Measurements from ENCODE around the gene FAM170B.
A peak's percentile ranks its signal among the peaks of the same experiment; 100 is the strongest.

Gene FAM170B

DNA sequence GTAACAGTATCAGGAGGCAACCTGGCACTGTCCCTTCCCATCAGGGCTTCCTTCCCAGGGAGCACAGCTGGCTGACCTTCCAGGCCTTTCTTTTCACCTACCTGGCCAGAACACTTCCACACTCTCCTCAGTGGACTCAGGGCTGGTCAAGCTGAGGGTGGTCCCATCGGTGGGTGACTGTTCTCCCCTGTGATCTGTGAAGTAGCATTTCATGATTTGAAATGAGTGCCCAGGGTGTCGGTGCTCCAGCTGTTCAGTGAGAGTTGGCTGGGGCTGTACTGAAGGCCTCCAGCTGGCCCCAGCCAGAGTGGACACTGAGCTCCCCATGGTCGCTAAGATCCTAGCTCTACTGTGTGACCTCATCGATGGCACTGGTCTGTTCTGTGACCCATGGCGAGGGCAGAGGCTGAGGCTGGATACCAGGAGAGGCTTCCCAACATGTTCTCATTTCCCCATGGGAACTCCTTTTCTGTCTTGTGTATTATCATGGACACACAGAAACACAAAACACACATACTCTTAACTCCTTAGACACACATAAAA is at the start of gene FAM170B:
FAM170B (minus strand) TSS at position 316 of the 543 bp plus-strand sequence; CDS start at position 213, 103 bp downstream.
- DNase-seq, result no peak

DNA sequence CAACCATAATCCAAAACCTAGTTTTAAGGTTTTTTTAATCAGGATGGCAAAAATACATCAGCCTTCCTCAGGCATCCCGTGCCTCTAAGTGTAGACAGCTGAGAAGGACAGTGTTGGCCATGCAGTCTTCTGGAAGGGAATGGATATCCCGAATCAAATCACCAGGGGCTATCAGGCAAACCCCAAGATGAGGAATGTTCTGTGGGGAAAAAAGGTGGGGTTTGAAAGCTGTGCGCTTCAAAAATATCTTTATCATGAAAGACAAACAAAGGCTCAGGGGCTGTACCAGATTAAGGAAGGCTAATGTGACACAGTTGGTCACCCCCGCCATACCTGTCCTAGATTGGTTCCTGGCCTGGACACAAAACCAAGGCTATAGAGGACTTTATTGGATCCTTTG is 49.0 kb upstream of the FAM170B start:
- DNase-seq, result no peak

DNA sequence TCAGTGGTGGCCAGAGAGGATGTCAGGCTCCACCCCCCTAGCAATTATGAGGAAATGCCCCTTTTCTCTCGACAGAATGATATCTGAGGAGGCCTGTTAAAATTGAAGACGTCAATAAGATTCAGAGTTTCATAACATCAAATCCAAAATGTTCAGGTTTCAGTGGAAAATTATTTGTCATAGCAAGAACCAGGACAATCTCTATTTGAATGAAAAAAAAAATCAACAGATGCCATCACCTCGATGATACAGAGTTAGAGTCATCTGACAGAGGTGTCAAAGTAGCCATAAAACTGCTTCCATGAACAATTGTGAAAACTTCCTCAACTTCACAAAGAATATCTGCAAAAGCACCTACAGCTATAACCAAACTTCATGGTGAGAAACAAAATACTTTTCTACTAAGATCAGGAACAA is 46.6 kb upstream of the FAM170B start:
- no peak for DNase-seq

DNA sequence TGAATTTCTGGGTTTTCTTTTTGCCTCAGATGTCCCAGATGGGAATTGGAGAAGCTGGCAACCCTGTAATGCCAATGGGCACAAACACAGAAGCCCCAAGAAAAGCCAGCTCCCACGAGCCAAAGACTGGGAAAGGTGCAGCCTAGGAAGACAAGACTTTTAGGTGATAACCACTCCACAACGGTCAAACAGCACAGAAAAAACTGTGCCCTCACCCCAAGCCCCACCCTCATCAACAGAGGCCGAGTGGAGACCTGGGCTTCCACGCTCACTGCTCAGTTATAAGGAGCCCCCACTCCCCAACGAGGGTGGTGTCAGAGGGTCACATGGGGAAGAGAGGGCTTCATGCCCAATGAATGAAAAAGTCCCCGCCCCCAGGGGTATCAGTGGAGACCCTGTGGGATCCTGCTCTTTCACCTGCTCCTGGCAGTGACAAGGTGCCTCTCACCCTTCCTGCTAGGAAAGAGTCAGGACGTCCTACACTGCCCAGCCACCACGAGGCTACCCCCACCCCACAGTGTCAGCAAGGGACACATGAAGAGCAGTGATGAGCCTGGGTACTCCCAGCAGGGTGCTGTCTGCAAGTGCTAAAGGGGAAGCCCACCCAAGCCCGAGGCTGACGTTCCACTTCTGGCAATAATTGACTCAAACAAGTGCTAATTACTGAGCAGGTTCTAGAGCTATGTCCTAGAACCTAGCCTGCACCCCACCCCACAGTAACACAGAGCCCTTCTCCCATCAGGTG is 46.0 kb upstream of the FAM170B start:
- DNase-seq, result peak in 1 of 2 experiments; percentile 47

DNA sequence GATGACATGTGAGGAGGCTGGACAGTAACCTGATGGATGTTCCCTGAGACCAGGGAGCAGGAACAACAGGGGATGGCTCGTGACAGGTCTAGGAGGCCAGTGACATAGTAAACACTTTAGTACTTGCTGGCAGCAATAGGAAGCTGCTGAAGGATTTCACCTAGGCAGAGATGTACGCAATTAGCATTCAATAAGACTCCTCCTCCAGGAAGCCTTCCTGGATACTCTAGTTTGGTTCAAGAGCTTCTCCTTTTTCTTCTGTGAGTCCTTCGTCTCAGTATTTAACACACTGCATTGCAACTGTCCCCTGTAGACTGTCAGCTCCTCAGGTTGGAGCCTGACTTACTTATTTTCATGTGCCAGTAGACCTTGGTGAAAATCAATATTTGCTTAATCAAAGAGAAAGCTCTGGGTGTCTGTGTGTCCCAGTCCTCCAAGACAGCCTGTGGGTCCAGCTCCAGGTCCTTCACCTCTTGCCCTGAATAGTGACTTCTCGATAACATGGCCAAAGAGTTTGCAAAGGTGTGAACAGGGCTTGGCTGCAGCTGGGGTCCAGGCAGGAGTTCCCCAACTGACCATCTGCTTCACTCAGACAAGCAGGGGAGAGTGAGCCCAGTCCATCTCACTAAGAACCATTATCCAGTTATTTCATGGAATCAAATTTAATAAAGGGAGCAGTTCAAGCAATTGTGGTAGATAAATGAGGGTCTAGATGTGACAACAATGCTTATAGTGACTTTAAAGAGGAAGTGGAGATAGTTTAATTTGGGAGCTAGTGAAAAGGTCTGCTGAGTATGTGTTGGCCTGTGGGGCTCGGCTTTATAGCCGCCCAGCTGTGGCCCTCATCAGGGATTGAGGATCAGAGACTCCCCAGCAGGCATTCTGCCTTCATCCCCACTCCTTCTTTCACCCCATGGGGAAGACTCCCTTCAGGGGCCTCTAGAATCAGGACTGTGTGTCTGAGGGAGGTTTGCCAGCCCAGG is 45.0 kb upstream of the FAM170B start:
- no peak for DNase-seq

DNA sequence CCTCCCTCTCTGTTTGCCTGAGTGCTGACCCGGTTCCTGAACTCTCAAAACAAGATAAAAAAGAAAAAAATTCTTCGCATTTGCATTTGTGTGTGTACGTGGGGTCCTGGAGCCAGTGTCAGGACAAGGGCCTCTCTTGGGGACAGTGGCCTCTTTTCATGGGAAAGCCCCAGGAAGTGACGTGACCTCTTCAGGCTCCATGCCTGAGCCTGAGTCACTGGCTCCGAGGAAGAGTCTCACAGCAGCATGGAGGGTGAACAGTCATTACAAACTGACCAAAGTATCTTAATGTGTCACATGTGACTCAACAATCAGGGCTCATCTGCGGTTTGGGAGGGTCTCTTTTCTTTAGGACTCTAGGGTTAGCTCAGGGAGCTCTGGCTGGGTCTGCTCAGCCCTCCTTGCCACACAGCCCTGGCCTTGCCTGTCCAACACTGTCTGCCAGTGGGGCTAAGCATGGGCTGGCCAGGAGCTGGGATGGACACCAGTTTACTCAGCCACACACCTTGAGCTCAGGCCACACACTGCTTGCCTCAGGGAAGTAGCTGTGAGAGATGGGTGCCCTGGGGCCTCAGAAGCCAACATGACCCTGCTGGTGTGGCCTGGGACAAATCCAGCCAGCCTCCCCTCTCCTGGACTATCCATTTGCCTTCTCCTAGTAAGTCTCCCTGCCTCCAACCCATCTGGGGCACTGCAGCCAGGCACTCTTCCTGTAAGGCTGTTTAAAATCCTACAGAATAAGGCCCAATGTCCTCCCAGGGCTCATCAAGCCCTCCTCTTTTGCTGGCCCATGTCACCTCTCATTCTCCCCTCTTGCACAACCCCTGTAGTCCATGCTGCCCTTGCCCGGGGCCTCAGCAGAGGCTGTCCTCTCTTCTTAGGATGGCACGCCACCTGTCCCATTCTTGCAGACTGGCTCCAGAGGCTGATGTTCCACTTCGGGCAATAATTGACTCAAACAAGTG is 43.9 kb upstream of the FAM170B start:
- peak; percentile 73 to 81 for DNase-seq

DNA sequence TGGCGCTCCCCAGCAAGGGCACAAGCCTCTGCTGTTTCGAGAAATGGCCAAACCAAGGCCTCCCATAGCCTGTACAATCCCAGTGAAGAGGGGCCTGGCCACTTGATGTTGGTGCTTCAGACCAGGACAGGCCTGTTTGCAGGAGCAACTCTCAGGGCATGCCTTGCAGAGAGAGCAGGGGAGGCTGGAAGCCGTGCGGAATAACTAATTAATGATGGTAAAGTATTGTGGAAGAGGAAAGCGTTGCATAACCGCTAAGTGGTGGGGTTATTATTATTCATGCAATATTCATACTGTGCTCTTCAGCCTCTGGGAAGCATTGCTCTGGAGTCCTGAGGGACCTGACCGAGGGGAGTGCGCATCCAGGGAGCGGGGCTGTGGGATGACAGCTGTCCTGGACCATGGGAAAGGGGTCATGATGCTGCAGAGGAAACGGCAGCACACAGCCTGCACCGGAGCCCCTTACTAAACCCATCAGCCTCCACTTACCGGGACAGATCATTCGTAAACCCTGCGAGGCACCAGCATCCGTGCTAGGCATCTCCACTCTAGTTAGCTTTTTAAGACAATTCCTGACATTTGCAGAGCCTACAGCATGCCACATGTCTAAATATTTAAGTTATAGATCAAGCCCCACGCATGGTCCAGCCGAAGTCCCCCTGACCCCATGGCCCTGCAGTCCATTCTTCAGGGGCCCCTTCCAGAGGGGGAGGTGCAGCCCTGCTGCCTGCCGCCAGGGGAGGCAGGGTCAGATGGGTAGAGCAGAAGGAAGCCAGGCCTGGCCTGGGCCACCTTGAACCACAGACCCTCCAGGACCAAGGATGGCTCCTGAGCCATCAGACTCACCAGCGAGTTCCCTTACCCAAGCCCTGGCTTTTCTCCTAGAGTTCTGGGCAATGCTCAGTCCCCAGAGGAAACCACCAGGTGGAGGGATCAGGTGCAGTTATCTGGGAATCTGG is 42.8 kb upstream of the FAM170B start:
- no peak for DNase-seq

DNA sequence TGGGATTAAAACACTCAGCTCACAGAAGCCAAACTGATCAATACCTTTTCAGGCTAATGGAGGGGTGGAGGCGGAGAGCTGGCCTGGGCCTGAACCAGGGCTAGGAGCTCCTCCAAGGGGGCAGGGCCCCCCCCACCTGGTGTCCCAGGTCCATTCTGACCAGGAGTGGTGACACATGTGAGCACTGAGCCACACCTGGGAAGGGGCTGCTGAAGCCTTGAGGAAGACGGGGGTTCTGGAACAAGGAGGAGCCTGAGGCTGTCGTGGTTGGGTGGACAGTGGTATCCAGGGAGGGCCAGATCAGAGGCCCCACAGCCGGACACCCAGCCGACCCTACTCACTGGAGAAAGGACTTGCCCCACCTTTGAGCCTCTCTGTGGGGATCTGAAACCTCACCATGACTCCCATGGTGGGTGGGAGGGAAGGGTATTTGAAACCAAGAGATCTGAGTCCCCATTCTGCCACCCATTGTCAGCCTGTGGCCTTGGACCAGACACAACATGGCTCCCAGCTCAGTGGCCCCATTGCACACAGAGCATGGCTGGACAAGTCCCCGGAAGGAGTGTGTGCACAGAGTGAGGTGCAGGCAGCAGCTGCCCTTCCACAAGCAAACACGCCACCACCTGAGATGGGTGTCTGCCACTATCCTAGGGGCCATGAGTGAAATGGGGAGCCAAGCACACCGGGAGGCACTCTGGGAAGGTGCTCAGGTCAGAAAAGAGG is 41.9 kb upstream of the FAM170B start:
- DNase-seq, result no peak

DNA sequence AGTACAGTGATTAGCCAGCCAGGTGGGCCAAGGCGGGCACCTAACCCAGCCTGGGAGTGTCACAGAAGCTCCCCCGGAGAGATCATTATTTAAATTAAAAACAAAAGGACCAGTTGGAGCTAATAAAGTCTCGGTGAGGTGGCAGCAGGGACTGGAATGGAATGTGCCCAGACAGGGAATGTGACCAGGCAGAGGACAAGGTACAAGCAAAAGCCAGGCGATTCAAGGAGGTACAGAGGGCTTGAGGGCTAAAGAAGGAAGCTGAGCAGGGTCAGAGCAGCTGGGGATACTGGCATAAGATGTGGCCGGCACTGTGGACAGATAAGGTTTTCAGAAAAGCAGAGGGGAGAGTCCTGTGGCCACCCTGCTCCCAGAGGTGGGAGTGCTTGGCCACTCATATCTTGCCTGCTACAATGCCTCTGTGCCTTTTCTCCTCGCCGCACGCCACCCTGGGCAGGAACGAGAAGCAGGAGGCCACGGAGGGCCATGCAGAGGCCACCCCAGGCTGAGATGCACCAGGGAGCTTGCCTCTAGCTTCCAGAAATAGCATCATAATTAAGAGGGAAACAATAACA is 41.2 kb upstream of the FAM170B start:
- no peak for DNase-seq

DNA sequence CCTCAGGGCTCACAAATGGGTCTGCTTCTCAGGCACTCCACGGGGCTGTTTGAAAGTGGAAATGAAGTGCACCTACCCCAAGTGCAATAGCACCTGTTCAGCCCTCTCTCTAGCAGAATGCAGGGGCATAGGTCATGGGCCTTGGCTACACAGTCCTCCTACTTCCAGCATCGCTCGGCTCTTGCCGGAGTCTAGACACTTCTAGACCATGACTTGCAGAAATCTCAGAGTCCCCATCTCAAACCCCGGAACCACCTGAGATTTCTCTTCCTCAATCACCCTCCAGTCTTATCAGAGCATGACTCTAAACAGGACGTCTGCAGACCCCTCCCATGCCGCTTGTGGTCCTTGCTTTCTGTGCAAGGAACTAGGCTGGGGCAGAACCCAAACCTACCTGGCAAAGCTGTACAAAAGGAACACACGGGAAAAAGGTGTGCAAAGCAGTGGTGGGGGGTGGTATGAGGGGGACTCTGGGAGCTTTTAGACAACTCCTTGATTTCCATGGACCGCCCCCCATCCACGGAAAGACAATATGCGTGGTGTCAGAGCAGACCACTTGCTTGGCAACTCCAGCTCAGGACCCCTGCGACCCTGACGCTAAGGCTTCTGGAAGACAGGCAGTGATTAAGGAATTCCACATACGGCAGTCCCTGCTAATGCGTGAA is 40.6 kb upstream of the FAM170B start:
- no peak for DNase-seq

DNA sequence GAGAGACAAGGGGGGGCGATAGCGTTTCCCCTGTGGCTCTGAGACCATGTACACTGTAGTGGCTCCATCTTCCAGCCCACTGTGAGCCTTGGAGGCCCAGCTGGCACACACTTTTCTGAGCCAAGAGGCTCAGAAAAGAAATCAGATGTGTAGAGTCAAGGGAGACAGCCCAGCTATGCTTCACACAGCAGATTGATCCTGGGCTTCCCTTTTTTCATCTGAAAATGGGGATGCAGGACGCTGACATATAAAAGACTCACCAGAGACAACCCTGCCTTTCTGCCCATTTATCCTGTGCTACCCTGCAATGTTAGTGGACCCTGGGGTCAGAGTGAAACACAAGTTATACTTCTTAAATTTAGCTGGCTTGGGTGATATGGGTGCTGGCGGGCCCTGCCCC is 40.0 kb upstream of the FAM170B start:
- DNase-seq, result no peak

DNA sequence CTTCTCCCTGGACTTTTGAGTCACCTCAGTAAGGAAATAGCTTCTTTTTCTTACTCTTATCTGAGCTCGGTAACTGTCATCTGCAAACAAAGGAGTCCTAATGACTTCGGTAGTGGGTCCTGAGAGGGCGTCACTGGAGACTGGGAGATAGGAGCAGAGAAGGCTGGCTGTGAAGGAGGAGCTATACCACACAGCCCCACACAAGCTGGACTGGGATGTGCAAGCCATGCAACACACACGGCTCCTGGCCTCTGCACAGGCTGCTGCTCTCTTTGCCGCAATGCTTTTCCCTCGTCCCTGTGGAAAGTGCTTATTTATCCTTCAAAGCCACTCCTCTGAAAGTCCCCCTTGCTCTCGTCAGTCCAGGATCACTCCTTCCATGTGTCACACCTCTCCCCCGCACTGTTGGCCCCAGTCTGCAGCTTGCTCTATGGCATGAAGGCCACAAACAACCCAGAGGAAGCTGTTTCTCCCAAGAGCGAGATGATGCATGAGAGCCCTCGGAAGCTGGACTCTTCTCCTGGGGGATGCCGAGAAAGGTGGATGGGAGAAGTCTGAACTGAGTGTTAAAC is 39.5 kb upstream of the FAM170B start:
- no peak for DNase-seq

DNA sequence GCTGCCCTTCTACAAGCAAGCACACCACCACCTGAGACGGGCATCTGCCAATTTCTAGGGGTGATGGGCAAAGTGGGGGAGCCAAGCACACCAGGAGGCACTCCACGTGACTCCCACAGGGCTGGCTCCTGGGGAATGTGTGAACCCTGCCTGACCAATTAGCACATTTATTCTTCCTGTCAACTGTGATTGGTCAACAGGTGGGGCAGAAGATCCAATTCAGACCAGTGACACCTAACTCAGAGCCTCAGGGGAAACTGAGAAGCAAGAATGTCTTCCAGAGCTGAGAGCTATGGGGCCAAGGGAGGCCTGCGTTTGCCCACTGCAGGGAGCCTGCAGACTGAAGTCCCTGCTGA is 38.9 kb upstream of the FAM170B start:
- DNase-seq, result no peak

DNA sequence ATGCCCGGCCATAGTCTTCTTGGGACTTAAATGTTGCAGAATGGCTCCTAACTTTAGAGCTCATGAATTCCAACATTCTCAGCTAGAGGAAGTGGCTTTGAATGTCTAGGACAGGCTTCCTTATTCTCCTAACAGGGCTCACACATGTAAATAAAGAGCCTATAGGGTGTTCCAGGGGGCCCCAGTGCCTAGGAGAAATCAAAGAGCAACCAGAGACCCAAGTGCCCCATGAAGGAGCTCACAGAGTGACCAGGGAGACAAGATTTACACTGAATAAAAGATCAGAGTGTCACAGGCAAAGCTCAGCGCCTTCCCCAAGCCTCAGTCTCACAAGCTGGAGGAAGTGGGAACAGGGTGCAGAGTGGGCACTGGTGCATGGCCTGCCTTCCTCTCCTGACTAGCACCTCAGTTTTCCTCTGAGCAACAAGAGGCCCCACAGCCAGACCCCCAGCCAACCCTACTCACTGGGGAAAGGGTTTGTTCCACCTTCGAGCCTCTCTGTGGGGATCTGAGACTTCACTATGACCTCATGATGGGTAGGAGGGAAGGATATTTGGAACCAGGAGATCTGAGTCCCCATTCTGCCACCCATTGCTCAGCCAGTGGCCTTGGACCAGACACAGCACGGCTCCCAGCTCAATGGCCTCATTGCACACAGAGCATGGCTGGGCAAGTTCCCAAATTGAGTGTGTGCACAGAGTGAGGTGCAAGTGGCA is 38.4 kb upstream of the FAM170B start:
- no peak for DNase-seq

DNA sequence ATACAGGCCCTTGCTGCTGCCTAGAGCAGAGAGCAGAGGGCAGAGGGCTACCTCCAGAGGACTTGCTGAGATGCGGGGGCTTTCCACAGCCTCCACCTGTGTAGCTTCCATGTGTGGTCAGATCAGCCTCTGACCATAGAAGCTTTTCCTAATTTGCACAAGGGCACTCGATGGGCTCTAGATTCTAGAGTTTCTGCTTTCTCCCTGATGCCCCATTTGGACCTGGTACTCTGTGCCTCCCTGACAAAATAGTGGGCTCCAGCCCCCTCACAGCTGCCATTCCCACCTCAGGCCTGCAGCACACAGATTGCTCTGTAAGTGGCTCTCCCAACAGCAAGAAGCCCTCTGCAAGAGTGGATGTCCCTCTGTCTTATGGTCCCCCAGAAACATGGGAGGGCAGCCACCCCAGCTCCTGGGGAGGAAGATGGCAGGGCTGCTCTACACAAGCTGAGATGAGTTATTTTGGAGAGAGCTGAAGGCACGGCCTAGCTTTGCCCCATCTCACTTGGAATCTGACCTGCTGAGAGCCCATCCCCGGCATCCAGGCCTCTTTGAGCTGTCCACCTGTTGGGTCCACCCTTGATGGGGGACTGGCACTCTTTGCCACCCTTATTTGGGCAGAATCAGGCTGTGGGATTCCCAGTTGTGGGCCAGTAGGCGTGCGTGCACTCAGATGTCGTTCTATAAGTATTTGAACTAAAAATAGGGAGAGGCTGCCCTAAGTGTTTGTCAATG is 37.7 kb upstream of the FAM170B start:
- DNase-seq, result no peak

DNA sequence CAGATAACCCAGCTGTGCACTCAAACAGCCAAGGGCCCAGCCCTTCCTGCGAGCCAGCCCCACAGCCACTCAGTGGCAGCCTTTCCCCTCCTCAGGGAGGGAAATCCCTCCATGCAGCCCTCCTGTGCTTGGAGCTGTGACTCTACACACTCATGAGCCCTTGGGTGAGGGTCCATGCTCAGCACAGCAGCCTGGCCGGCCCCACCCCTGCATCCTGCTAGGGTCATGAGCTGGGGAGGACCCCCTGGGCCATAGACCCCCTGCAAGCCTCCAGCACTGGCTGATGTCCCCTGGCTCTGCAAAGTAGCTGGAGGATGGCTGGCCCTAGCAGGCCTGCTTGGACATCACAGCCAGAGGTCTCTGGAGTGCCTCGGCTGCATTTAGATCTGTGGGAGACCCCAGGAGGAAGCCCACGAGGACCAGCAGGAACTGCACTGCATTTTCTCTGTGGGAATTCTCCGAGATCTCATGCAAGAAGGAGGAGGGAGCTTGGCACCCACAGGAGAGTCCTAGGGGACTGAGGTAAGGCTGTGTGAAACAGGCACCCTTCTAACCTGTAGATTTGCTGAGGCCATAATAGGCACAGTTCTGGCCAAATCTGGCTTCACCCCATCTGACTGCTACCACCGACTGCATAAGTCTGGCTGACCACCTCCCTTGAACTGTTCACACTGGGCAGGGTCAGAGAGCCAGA is 37.0 kb upstream of the FAM170B start:
- no peak for DNase-seq

DNA sequence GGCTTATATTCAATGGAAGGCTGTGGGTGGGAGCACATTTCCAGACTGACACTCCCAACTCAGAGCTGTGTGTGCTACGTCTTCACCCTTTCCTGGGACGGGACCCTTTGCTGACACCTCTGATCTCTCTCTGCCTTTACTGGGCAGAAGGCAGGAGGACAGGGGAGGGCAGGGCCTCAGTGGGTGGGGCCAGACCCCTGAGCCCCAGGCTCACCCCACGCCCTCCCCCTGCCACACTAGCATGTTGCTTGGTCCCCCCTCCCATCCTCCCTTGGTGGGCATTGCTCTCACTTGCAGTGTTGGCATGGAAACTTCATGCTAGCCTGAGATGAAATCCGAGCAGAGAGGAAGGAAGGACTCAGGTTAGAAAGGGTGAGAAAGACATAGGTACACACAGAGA is 36.0 kb upstream of the FAM170B start:
- DNase-seq, result no peak
